Measurements from ENCODE around the gene CYB5R4. TPM values are rescaled to one million over a fixed set of nuclear protein-coding genes. Genes with fewer than 3 reads are reported as not detected.
"Not testable (repeated sequence)": the region's sequence is repeated elsewhere in the genome, so short reads cannot be mapped to it uniquely, and the experiment has no call there.

Gene CYB5R4
- polyA plus RNA-seq, 1 donor, result 9.7 TPM

- not testable (repeated sequence) for H3K27ac ChIP-seq (ENCODE audit: low read length); H3K9me3 ChIP-seq (ENCODE audit: control insufficient read depth, low read depth, low read length); DNase-seq; H3K4me1 ChIP-seq (ENCODE audit: control insufficient read depth, insufficient read depth, low read length); H3K27me3 ChIP-seq (ENCODE audit: control insufficient read depth, insufficient read depth, low read length); H3K36me3 ChIP-seq (ENCODE audit: control insufficient read depth, insufficient read depth, low read length); H3K4me3 ChIP-seq (ENCODE audit: low read length)
- WGBS (ENCODE audit: insufficient coverage, low lambda C conversion rate), result no CpG with 5 or more reads among the region's 2 CpGs
These were observed 88.5 kb downstream of the CYB5R4 start for GRCh38 chr6:83947983-83948382.

- H3K36me3 ChIP-seq (ENCODE audit: control insufficient read depth, insufficient read depth, low read length), result no peaks in the 10 kb centered on the region
- H3K27ac ChIP-seq (ENCODE audit: low read length), result no peak overlapping the region
- DNase-seq, result no peak
- 80% methylated on average over 1 of the region's 2 CpGs for WGBS (ENCODE audit: insufficient coverage, low lambda C conversion rate)
- H3K4me3 ChIP-seq (ENCODE audit: low read length), result no peak overlapping the region
- no peaks in the 10 kb centered on the region for H3K9me3 ChIP-seq (ENCODE audit: control insufficient read depth, low read depth, low read length)
- no peaks in the 10 kb centered on the region for H3K27me3 ChIP-seq (ENCODE audit: control insufficient read depth, insufficient read depth, low read length)
- H3K4me1 ChIP-seq (ENCODE audit: control insufficient read depth, insufficient read depth, low read length), result no peaks in the 10 kb centered on the region
These were observed 89.4 kb downstream of the CYB5R4 start for GRCh38 chr6:83948851-83949250.

- not testable (repeated sequence) for H3K9me3 ChIP-seq (ENCODE audit: control insufficient read depth, low read depth, low read length); H3K27ac ChIP-seq (ENCODE audit: low read length); DNase-seq; H3K36me3 ChIP-seq (ENCODE audit: control insufficient read depth, insufficient read depth, low read length); H3K4me3 ChIP-seq (ENCODE audit: low read length); H3K27me3 ChIP-seq (ENCODE audit: control insufficient read depth, insufficient read depth, low read length); H3K4me1 ChIP-seq (ENCODE audit: control insufficient read depth, insufficient read depth, low read length)
- WGBS (ENCODE audit: insufficient coverage, low lambda C conversion rate), result no CpG with 5 or more reads among the region's 2 CpGs
These were observed 91.9 kb downstream of the CYB5R4 start for GRCh38 chr6:83951423-83951822.

GRCh38 chr6:83952830-83953229 lies 93.3 kb downstream of the CYB5R4 start:
- DNase-seq, result no peak
- Histone ChIP-seq H3K27ac (ENCODE audit: low read length) (no peak overlapping the region), H3K9me3 (ENCODE audit: control insufficient read depth, low read depth, low read length) (no peaks in the 10 kb centered on the region), H3K36me3 (ENCODE audit: control insufficient read depth, insufficient read depth, low read length) (peaks cover 4% of the 10 kb centered on the region), H3K27me3 (ENCODE audit: control insufficient read depth, insufficient read depth, low read length) (no peaks in the 10 kb centered on the region), H3K4me3 (ENCODE audit: low read length) (no peak overlapping the region), H3K4me1 (ENCODE audit: control insufficient read depth, insufficient read depth, low read length) (no peaks in the 10 kb centered on the region)
- WGBS (ENCODE audit: insufficient coverage, low lambda C conversion rate), result 57% methylated on average over 1 of the region's 3 CpGs

GRCh38 chr6:83954371-83954770 lies 94.9 kb downstream of the CYB5R4 start:
- WGBS (ENCODE audit: insufficient coverage, low lambda C conversion rate), result 50% methylated on average over 1 of the region's 2 CpGs
- no peak overlapping the region for H3K4me3 ChIP-seq (ENCODE audit: low read length)

GRCh38 chr6:83958241-83958685 lies 98.8 kb downstream of the CYB5R4 start:
- H3K4me1 ChIP-seq (ENCODE audit: control insufficient read depth, insufficient read depth, low read length), result no peaks in the 10 kb centered on the region
- no peak overlapping the region for H3K27ac ChIP-seq (ENCODE audit: low read length)
- H3K9me3 ChIP-seq (ENCODE audit: control insufficient read depth, low read depth, low read length), result no peaks in the 10 kb centered on the region
- H3K36me3 ChIP-seq (ENCODE audit: control insufficient read depth, insufficient read depth, low read length), result peaks cover 11% of the 10 kb centered on the region
- no peak for DNase-seq
- H3K4me3 ChIP-seq (ENCODE audit: low read length), result no peak overlapping the region
- WGBS (ENCODE audit: insufficient coverage, low lambda C conversion rate), result no CpG with 5 or more reads among the region's 3 CpGs
- H3K27me3 ChIP-seq (ENCODE audit: control insufficient read depth, insufficient read depth, low read length), result no peaks in the 10 kb centered on the region

More at GRCh38 chr6:83954371-83954770, 94.9 kb downstream of the CYB5R4 start:
- no peak overlapping the region for H3K27ac ChIP-seq (ENCODE audit: low read length)
- peaks cover 4% of the 10 kb centered on the region for H3K36me3 ChIP-seq (ENCODE audit: control insufficient read depth, insufficient read depth, low read length)
- no peaks in the 10 kb centered on the region for H3K9me3 ChIP-seq (ENCODE audit: control insufficient read depth, low read depth, low read length)
- H3K4me1 ChIP-seq (ENCODE audit: control insufficient read depth, insufficient read depth, low read length), result no peaks in the 10 kb centered on the region
- H3K27me3 ChIP-seq (ENCODE audit: control insufficient read depth, insufficient read depth, low read length), result no peaks in the 10 kb centered on the region
- no peak for DNase-seq

- Histone ChIP-seq H3K36me3 (ENCODE audit: control insufficient read depth, insufficient read depth, low read length) (peaks cover 8% of the 10 kb centered on the region), H3K4me3 (ENCODE audit: low read length) (no peak overlapping the region), H3K27me3 (ENCODE audit: control insufficient read depth, insufficient read depth, low read length) (no peaks in the 10 kb centered on the region), H3K27ac (ENCODE audit: low read length) (no peak overlapping the region), H3K4me1 (ENCODE audit: control insufficient read depth, insufficient read depth, low read length) (no peaks in the 10 kb centered on the region), H3K9me3 (ENCODE audit: control insufficient read depth, low read depth, low read length) (no peaks in the 10 kb centered on the region)
- DNase-seq, result no peak
- WGBS (ENCODE audit: insufficient coverage, low lambda C conversion rate), result 83% methylated on average over 1 of the region's 1 CpG
These were observed 101.2 kb downstream of the CYB5R4 start for GRCh38 chr6:83960664-83961063.

- Histone ChIP-seq H3K9me3 (ENCODE audit: control insufficient read depth, low read depth, low read length) (peaks cover 4% of the 10 kb centered on the region), H3K36me3 (ENCODE audit: control insufficient read depth, insufficient read depth, low read length) (peaks cover 7% of the 10 kb centered on the region), H3K27me3 (ENCODE audit: control insufficient read depth, insufficient read depth, low read length) (no peaks in the 10 kb centered on the region), H3K4me3 (ENCODE audit: low read length) (no peak overlapping the region), H3K4me1 (ENCODE audit: control insufficient read depth, insufficient read depth, low read length) (no peaks in the 10 kb centered on the region), H3K27ac (ENCODE audit: low read length) (no peak overlapping the region)
- no peak for DNase-seq
These were observed 103.1 kb downstream of the CYB5R4 start for GRCh38 chr6:83962582-83962981.

GRCh38 chr6:83966539-83966938 lies 107.0 kb downstream of the CYB5R4 start:
- Histone ChIP-seq H3K9me3 (ENCODE audit: control insufficient read depth, low read depth, low read length) (peaks cover 4% of the 10 kb centered on the region), H3K27me3 (ENCODE audit: control insufficient read depth, insufficient read depth, low read length) (no peaks in the 10 kb centered on the region)
- WGBS (ENCODE audit: insufficient coverage, low lambda C conversion rate), result no CpG with 5 or more reads among the region's 4 CpGs

GRCh38 chr6:83970582-83970981 lies 111.1 kb downstream of the CYB5R4 start:
- H3K27ac ChIP-seq (ENCODE audit: low read length), result no peak overlapping the region

More at GRCh38 chr6:83966539-83966938, 107.0 kb downstream of the CYB5R4 start:
- H3K27ac ChIP-seq (ENCODE audit: low read length), result no peak overlapping the region
- no peaks in the 10 kb centered on the region for H3K4me1 ChIP-seq (ENCODE audit: control insufficient read depth, insufficient read depth, low read length)
- no peak for DNase-seq
- no peak overlapping the region for H3K4me3 ChIP-seq (ENCODE audit: low read length)
- H3K36me3 ChIP-seq (ENCODE audit: control insufficient read depth, insufficient read depth, low read length), result peaks cover 7% of the 10 kb centered on the region

GRCh38 chr6:83974409-83975050 lies 115.0 kb downstream of the CYB5R4 start:
- no peaks in the 10 kb centered on the region for H3K4me1 ChIP-seq (ENCODE audit: control insufficient read depth, insufficient read depth, low read length)
- WGBS (ENCODE audit: insufficient coverage, low lambda C conversion rate), result no CpG with 5 or more reads among the region's 3 CpGs
- no peaks in the 10 kb centered on the region for H3K27me3 ChIP-seq (ENCODE audit: control insufficient read depth, insufficient read depth, low read length)
- H3K4me3 ChIP-seq (ENCODE audit: low read length), result no peak overlapping the region
- H3K27ac ChIP-seq (ENCODE audit: low read length), result no peak overlapping the region
- no peaks in the 10 kb centered on the region for H3K36me3 ChIP-seq (ENCODE audit: control insufficient read depth, insufficient read depth, low read length)
- peak in 1 of 2 donors; percentile 3 for DNase-seq
- no peaks in the 10 kb centered on the region for H3K9me3 ChIP-seq (ENCODE audit: control insufficient read depth, low read depth, low read length)

More at GRCh38 chr6:83970582-83970981, 111.1 kb downstream of the CYB5R4 start:
- no peak for DNase-seq
- peaks cover 4% of the 10 kb centered on the region for H3K9me3 ChIP-seq (ENCODE audit: control insufficient read depth, low read depth, low read length)
- no peaks in the 10 kb centered on the region for H3K36me3 ChIP-seq (ENCODE audit: control insufficient read depth, insufficient read depth, low read length)
- H3K27me3 ChIP-seq (ENCODE audit: control insufficient read depth, insufficient read depth, low read length), result no peaks in the 10 kb centered on the region
- no peaks in the 10 kb centered on the region for H3K4me1 ChIP-seq (ENCODE audit: control insufficient read depth, insufficient read depth, low read length)
- H3K4me3 ChIP-seq (ENCODE audit: low read length), result no peak overlapping the region
